Neuronal stem cell (in vitro differentiated cells): Measurements from ENCODE around the gene ZNF827.

Experiments
- DNase-seq: peaks from one replicate; pipeline ENCODE4 v3.0.0-alpha.2; 2013; ENCODE audit warnings: low spot score
- H2AFZ ChIP-seq: one replicate; pipeline ENCODE4 v1.6.1; 2013; ENCODE audit warnings: mild to moderate bottlenecking, low read length, inconsistent platforms
- H2AK5ac ChIP-seq: 2 replicates; pipeline ENCODE4 v1.6.1; 2013; ENCODE audit warnings: low read depth, mild to moderate bottlenecking, inconsistent platforms, low read length, moderate library complexity, mixed read lengths
- H2BK120ac ChIP-seq: 2 replicates; pipeline ENCODE4 v1.6.1; 2013; ENCODE audit warnings: low read depth, mild to moderate bottlenecking, inconsistent platforms, low read length, moderate library complexity, mixed read lengths
- H2BK12ac ChIP-seq: one replicate; pipeline ENCODE4 v1.6.1; 2013; ENCODE audit warnings: low read length, inconsistent platforms
- H2BK15ac ChIP-seq: 2 replicates; pipeline ENCODE4 v1.6.1; 2013; ENCODE audit warnings: mild to moderate bottlenecking, low read length, inconsistent platforms, mixed read lengths
- H2BK5ac ChIP-seq: one replicate; pipeline ENCODE4 v1.6.1; 2013; ENCODE audit warnings: inconsistent platforms, mild to moderate bottlenecking, low read length, moderate library complexity
- H3K14ac ChIP-seq: one replicate; pipeline ENCODE4 v1.6.1; 2013; ENCODE audit warnings: low read length, inconsistent platforms
- H3K18ac ChIP-seq: 2 replicates; pipeline ENCODE4 v1.6.1; 2013; ENCODE audit warnings: low read length, inconsistent platforms
- H3K23ac ChIP-seq: 2 replicates; pipeline ENCODE4 v1.6.1; 2013; ENCODE audit warnings: low read depth, mild to moderate bottlenecking, mixed read lengths, low read length, inconsistent platforms; ENCODE audit not compliant: poor library complexity
- H3K27ac ChIP-seq: replicated peaks from 3 replicates; pipeline ENCODE4 v1.5.1; 2013; ENCODE audit warnings: low read length, inconsistent platforms
- H3K27me3 ChIP-seq, 3 experiments: 2 replicates each; pipeline ENCODE4 v1.6.1; 2013; ENCODE audit warnings: low read length in 3 of 3, mild to moderate bottlenecking in 2 of 3, inconsistent platforms in 1 of 3, low read depth in 1 of 3, mixed read lengths in 1 of 3, moderate library complexity in 1 of 3; ENCODE audit not compliant: control insufficient read depth in 3 of 3, insufficient read depth in 3 of 3
- H3K36me3 ChIP-seq, 2 donors: replicated peaks in 1 of 2; 2 replicates each; pipeline ENCODE4 v1.6.1; 2013; ENCODE audit warnings: low read length in 2 of 2; ENCODE audit not compliant: control insufficient read depth in 2 of 2, insufficient read depth in 2 of 2
- H3K4ac ChIP-seq: 2 replicates; pipeline ENCODE4 v1.6.1; 2013; ENCODE audit warnings: inconsistent platforms, mild to moderate bottlenecking, low read length, moderate library complexity
- H3K4me1 ChIP-seq, 2 donors: 1 replicate in 1 of 2; 2 replicates in 1 of 2; pipeline ENCODE4 v1.6.1; 2013; ENCODE audit warnings: low read length in 2 of 2, low read depth in 1 of 2; ENCODE audit not compliant: control insufficient read depth in 2 of 2, insufficient read depth in 1 of 2
- H3K4me2 ChIP-seq: one replicate; pipeline ENCODE4 v1.6.1; 2013; ENCODE audit warnings: mild to moderate bottlenecking, low read length, inconsistent platforms; ENCODE audit not compliant: insufficient read depth, poor library complexity, severe bottlenecking
- H3K4me3 ChIP-seq, 2 donors: 2 replicates each; pipeline ENCODE4 v1.5.1; 2013; ENCODE audit warnings: low read length in 2 of 2, mild to moderate bottlenecking in 2 of 2, inconsistent platforms in 1 of 2, moderate library complexity in 1 of 2
- H3K79me1 ChIP-seq: one replicate; pipeline ENCODE4 v1.6.1; 2013; ENCODE audit warnings: low read depth, mild to moderate bottlenecking, inconsistent platforms, low read length, moderate library complexity
- H3K9ac ChIP-seq: one replicate; pipeline ENCODE4 v1.6.1; 2013; ENCODE audit warnings: mild to moderate bottlenecking, low read depth, low read length, inconsistent platforms; ENCODE audit not compliant: poor library complexity
- H3K9me3 ChIP-seq, 2 donors: replicated peaks in 1 of 2; 2 replicates each; pipeline versions ENCODE3 to v1.6.1; 2013; ENCODE audit warnings: low read length in 2 of 2, mild to moderate bottlenecking in 2 of 2, inconsistent platforms in 1 of 2, low read depth in 1 of 2, mixed read lengths in 1 of 2, moderate library complexity in 1 of 2; ENCODE audit not compliant: control insufficient read depth in 2 of 2, insufficient read depth in 1 of 2
- H4K8ac ChIP-seq: one replicate; pipeline ENCODE4 v1.6.1; 2013; ENCODE audit warnings: low read depth, mild to moderate bottlenecking, inconsistent platforms, low read length, moderate library complexity
- H4K91ac ChIP-seq: one replicate; pipeline ENCODE4 v1.6.1; 2013; ENCODE audit warnings: low read length, low read depth, mild to moderate bottlenecking, inconsistent platforms; ENCODE audit not compliant: poor library complexity
- whole genome bisulfite sequencing, 2 donors: extraction: QIAGEN DNeasy Blood & Tissue Kit; methylation state at CpG; one replicate each; pipeline ENCODE4 v1.1.7; 2013; ENCODE audit warnings: missing lambda C conversion rate in 2 of 2, mixed read lengths in 1 of 2; ENCODE audit not compliant: insufficient read length in 2 of 2, insufficient replicate concordance in 1 of 2; ENCODE audit errors: extremely low coverage in 2 of 2; 5-methylcytosine and 5-hydroxymethylcytosine counted together

Gene ZNF827

DNA sequence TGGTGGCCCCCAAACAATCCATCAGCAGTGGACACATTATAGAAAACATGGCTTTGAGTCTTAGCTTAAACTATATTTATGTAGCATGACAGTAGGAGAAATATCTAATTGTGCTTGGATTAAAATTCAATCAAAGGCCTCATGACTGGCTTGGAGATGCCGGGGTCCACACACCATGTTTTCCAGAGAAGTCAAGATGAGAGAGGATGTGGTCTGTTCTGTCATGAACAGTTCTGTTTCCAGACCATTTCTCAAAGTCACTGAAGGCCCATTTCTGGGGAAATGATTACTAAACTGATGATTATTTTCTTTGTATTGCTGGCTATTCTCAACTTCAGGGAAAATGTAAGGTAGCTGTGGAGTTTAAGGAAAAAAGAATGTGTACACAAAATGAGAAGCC, 182.4 kb downstream of the ZNF827 start:
- Histone ChIP-seq H3K4me1 (no peaks in the 10 kb centered on the region), H2BK5ac (no peak overlapping the region), H3K9ac (no peak overlapping the region), H3K23ac (no peak overlapping the region), H3K36me3 (peaks cover 5 to 38% of the 10 kb centered on the region in 2 donors), H2BK15ac (no peak overlapping the region), H3K9me3 (no peaks in the 10 kb centered on the region), H3K4me2 (no peak overlapping the region), H2BK12ac (no peak overlapping the region), H2BK120ac (no peak overlapping the region), H3K79me1 (no peaks in the 10 kb centered on the region), H3K4ac (no peak overlapping the region), H3K14ac (no peak overlapping the region), H3K27me3 (no peaks in the 10 kb centered on the region), H3K27ac (no peak overlapping the region), H3K4me3 (no peak overlapping the region), H3K18ac (no peak overlapping the region), H4K8ac (no peak overlapping the region), H2AK5ac (no peak overlapping the region), H2AFZ (no peak overlapping the region), H4K91ac (no peak overlapping the region)
- no CpG with 5 or more reads among the region's 1 CpG for WGBS, 2 donors
- no peak for DNase-seq

DNA sequence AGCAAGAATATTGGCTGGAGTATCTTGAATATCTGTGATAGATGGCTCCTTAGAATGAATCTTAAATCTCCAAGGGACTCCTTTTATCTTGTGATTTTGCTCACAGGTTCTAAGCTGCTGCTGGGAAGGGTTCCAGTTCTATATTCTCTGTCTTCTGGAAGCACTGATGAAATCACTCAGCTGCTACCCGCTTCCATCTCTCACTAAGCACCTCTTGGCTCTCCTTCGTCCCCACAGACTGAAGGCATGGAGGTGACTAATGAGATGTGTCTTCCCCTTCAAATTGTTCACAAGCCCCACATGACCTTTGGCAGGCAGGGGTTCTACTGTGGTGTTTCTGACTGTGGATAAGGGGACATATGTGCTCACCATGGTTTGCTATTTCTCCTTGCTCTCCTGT, 182.8 kb downstream of the ZNF827 start:
- Histone ChIP-seq H3K4me1 (no peaks in the 10 kb centered on the region), H4K8ac (no peak overlapping the region), H3K4me3 (no peak overlapping the region), H3K4ac (no peak overlapping the region), H3K14ac (no peak overlapping the region), H3K23ac (no peak overlapping the region), H3K9me3 (no peaks in the 10 kb centered on the region), H2BK5ac (no peak overlapping the region), H3K36me3 (peaks cover 2 to 34% of the 10 kb centered on the region in 2 donors), H2AFZ (no peak overlapping the region), H2BK12ac (no peak overlapping the region), H3K18ac (no peak overlapping the region), H3K27ac (no peak overlapping the region), H2BK15ac (no peak overlapping the region), H3K79me1 (no peaks in the 10 kb centered on the region), H4K91ac (no peak overlapping the region), H3K27me3 (no peaks in the 10 kb centered on the region), H2BK120ac (no peak overlapping the region), H3K4me2 (no peak overlapping the region), H3K9ac (no peak overlapping the region), H2AK5ac (no peak overlapping the region)
- no peak for DNase-seq
- no CpG with 5 or more reads among the region's 2 CpGs for WGBS, 2 donors

DNA sequence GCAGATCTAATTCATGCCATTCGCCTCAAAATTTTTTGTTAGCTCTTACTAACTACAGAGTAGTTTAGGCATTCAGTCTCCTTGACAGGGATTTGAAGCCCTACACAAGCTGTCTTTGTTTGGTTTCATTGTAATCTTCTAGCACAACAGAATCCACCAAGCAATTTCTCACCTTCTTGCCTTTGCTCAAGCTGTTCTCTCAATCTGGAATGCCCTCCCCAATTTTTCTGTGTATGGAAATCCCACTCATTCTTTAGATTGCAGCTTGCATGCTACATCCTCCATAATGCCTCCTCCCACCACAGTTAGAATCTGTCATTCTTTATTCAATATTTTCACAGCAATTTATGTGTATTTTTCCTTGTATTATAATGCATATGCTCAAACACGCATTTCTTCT, 195.0 kb downstream of the ZNF827 start:
- no CpG with 5 or more reads among the region's 2 CpGs for WGBS, 2 donors
- H2AFZ ChIP-seq = no peak overlapping the region
- H3K79me1 ChIP-seq = no peaks in the 10 kb centered on the region
- no peak overlapping the region for H4K91ac ChIP-seq
- H3K4me3 ChIP-seq = no peak overlapping the region
- no peak overlapping the region for H3K23ac ChIP-seq
- H3K9me3 ChIP-seq = peaks cover 0 to 7% of the 10 kb centered on the region in 2 donors
- no peaks in the 10 kb centered on the region for H3K4me1 ChIP-seq
- no peak overlapping the region for H3K9ac ChIP-seq
- no peaks in the 10 kb centered on the region for H3K27me3 ChIP-seq
- H3K27ac ChIP-seq = no peak overlapping the region
- no peak overlapping the region for H2AK5ac ChIP-seq
- H2BK5ac ChIP-seq = no peak overlapping the region
- no peaks in the 10 kb centered on the region for H3K36me3 ChIP-seq
- H4K8ac ChIP-seq = no peak overlapping the region
- no peak overlapping the region for H3K4ac ChIP-seq
- DNase-seq = no peak
- H2BK120ac ChIP-seq = no peak overlapping the region
- H3K18ac ChIP-seq = no peak overlapping the region
- H3K4me2 ChIP-seq = no peak overlapping the region
- no peak overlapping the region for H3K14ac ChIP-seq
- H2BK15ac ChIP-seq = no peak overlapping the region
- H2BK12ac ChIP-seq = no peak overlapping the region

DNA sequence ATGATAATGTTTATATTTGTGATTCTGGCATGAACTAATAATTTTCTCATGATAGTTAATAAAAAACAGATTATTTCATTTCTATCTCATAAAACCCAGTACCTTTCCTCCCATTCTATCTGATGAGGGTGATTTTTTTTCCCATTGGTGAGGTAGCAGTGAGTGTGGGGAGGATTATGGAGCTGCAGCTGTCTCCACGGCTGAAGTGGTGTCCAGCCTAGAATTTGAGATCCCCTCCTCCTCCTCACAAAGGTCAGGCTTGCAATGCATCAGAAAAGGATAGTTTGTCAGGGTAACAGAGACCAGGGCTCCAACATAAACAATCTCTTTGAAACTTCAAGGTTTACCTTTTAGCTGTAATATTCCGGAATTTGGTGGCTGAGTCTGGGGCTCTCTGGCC, 197.8 kb downstream of the ZNF827 start:
- H3K14ac ChIP-seq = no peak overlapping the region
- H2BK12ac ChIP-seq = no peak overlapping the region
- no peaks in the 10 kb centered on the region for H3K36me3 ChIP-seq
- H4K8ac ChIP-seq = no peak overlapping the region
- H3K4me3 ChIP-seq = no peak overlapping the region
- no peak overlapping the region for H3K4ac ChIP-seq
- no peak overlapping the region for H2BK15ac ChIP-seq
- H3K4me1 ChIP-seq = peaks cover 6 to 12% of the 10 kb centered on the region in 2 donors
- H3K4me2 ChIP-seq = no peak overlapping the region
- H3K27ac ChIP-seq = no peak overlapping the region
- H4K91ac ChIP-seq = no peak overlapping the region
- H2AFZ ChIP-seq = peak overlapping the region; percentile 20
- H2BK5ac ChIP-seq = no peak overlapping the region
- H2BK120ac ChIP-seq = no peak overlapping the region
- H3K9me3 ChIP-seq = no peaks in the 10 kb centered on the region
- no peak overlapping the region for H3K18ac ChIP-seq
- no peak overlapping the region for H2AK5ac ChIP-seq
- DNase-seq = no peak
- H3K9ac ChIP-seq = no peak overlapping the region
- WGBS, 2 donors = no CpG with 5 or more reads among the region's 2 CpGs
- no peaks in the 10 kb centered on the region for H3K79me1 ChIP-seq
- H3K27me3 ChIP-seq = no peaks in the 10 kb centered on the region
- H3K23ac ChIP-seq = no peak overlapping the region
